G401.6 (cell line): Measurements from ENCODE around the gene GFOD1.
"Not testable (repeated sequence)": the region's sequence is repeated elsewhere in the genome, so short reads cannot be mapped to it uniquely, and the experiment has no call there.

Source experiments
- FAIRE-seq: peaks from 2 replicates; lab custom pipeline; 2012; peaks lifted over from hg19 to GRCh38; lab: Jason Lieb, UNC

GFOD1 gene

DNA sequence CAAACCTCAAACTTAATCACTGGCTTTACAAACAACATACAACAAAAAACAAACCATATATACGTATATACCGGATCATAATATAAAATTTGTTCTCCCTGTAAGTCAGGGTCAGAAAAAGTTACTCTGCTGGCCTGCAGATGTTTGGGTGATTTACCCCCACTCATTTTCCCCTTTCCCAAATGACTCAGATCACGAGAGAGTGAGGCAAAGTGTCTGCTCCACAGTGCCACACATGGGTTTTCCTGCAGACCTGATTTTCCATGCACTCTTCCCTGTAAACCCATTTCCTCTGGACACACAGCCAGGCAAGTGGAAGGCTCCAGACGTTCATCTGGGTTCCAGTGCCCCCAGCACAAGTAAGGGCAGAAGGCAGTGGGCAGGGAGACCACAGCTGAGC lies 23.5 kb downstream of the GFOD1 start:
- no peak for FAIRE-seq

DNA sequence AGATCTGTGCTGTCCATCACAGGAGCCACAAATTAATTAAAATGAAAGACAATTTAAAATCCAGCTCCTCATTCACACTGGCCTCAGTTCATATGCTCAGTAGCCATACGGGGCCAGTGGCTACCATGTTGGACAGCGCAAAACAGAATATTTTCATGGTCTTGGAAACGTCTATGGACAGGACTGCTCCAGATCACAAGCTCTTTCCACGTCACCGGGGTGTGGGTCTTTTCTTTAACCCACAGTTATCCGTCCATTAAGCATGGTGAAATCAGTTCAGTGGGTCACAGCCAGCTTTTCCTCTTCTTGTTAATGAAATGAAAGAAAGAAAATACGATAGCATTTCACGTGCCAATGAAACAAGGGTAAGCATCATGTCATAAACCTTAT lies 24.1 kb downstream of the GFOD1 start:
- no peak for FAIRE-seq

DNA sequence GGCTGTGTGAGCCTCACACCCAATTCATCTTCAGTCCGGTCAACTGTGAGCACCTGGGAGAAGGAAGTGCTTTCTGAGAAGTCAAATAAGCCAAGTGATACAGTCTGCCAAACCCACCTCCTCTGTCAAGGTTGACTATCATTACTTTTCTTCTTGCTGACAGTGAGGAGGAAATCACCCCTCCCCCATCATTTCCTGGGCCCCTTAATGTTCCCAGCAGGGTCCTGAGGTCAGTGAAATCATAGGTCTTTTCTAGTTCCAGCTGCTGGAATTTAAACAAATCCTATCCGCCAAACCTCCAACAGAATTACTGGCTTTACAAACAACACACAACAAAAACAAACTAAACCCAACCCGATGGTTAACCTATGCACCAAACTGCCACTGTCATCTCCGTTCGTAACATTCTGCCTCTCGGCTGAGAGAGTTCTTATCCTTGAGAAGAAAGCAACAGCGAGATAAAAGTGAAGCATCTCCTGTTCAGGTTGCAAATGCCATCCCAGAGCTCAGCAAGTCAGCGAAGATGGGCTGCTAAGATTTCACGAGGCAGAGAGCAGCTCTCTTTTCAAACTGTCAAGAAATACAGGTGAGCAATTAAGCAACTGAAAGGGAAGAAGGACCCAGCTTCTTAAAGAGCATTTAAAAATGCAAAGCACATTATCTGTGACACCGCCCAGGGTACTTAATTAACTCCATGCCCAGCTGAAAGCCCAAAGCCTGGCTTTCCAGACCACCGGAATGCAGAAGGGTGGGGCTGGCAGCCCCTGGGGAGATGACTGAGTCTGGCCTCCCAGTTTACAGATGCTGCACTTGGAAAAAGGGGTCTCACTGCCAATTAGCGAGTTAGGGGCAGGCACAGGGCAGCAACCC lies 24.7 kb downstream of the GFOD1 start:
- no peak for FAIRE-seq

DNA sequence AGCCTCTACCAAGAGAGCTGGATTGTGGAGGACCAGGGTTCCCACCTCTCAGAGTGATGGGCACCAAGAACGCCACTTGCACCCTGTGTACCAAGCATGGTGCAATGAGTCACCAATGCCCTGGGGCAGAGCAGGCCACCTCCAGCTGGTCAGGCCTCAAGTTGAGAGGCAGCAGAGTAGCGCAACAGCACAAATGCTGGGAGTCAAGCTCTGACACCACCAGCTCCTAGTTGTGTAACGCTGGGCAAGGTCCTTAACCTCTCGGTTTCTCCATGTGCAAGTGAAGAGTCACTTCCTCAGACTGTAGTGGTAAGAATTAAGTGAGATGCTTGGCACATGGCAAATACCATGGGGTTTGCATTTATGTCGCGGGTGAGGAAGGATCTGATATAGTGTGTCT lies 25.6 kb downstream of the GFOD1 start:
- no peak for FAIRE-seq

DNA sequence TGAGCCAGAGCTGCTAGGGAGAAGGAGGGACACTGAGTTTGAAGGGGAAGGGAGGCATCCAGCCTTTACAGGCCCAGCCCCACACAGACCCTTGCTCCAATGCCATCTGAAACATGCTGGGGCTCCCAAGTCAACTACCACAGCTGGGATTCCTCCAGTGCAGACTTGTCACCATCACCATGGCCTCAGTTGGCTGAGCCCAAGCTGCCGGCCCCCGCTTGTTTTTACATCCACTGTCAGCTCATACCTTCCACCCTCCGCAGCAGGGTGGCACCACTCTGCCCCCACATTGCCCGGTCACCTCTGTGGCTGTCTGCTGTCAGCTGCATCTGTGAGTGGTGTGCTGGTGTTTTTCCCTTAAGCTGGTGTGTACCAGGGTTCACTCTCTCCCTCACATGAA lies 26.1 kb downstream of the GFOD1 start:
- FAIRE-seq, result no peak

DNA sequence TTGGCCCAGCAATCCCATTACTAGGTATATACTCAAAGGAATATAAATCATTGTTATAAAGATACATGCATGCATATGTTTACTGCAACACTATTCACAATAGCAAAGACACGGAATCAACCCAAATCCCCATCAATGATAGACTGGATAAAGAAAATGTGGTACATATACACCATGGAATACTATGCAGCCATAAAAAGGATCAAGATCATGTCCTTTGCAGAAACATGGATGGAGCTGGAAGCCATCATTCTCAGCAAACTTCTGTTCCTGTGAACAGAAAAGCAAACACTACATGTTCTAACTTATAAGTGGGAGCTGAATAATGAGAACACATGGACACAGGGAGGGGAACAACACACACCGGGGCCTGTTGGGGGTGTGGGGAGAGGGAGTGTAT lies 27.1 kb downstream of the GFOD1 start:
- not testable (repeated sequence) for FAIRE-seq

DNA sequence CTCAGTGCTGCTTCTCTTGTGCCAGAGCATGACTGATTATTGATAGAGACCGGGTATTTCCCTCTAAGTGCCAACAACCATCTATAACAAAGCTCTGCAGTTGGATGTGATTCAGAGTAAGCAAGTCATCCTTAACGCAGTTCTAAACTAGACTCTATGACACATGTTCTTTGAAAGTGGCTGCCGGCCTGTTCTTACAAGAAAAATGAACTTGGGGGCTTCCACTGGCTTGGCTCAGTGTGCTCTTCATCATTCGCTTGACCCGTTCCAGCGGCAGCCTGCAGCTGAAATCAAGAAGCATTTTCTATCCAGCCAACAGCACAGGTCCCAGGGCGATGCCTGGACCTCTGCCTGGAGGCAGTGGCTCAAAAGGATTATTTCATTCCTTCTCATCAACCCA lies 29.8 kb downstream of the GFOD1 start:
- no peak for FAIRE-seq

DNA sequence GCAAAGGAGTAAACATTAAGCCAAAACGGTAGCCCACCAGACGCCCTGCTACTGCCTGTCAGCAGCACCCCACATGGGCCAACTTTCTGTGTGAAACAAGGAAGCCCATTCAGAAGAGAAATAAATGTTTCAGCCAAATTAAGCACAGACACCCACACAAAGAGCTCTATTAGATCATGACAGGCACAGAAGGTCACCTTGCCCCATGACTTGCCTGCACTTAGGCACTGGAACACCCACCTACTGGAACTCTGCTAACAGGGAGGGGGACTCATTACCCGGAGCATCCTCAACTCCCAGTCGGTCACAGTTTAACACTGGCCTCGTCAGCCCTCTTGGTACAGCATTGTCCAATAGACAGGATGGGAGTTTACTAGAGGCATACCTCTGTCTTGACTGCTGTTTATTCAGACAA lies 31.8 kb downstream of the GFOD1 start:
- no peak for FAIRE-seq

DNA sequence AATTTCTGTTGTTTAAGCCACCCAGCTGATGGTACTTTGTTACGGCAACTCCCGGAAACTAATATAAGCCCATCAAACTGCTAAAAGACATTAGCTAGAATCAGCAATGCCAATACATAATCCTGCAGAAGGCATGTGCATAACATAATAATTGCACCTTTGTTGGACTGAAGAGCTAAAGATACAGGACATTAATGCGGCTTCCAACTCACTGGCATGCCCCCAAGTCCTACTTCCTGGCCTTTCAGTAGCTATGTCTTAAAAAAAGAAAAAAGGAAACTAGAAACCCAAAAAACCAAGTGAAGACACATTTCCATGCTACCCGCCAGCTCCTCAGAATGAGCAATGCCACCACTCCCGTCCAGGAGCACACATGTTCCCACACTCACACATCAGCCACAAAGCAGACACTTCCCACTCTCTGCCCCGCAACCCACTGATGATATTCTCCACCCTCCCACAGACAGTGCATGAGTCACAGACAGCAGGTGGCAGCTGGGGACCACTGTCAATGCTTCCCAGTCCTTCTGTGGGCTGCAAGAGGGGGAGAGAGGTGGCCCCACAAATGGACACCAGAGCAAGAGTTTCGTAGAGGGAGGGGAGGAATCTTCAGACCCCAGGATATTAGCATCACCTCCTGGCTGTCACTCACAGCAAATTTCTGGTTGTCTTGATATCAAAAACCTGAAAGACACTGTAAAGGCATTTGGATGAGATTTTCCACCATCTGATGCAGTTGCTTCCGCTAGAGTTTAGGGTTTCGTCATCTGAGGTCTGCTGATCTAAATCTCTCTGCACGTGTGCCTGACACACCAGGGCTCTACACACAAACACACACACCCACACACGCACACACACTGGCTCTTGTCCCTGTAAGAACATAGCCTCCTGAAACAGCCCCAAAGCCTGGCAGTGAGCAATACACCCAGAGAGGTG lies 32.8 kb downstream of the GFOD1 start:
- no peak for FAIRE-seq

DNA sequence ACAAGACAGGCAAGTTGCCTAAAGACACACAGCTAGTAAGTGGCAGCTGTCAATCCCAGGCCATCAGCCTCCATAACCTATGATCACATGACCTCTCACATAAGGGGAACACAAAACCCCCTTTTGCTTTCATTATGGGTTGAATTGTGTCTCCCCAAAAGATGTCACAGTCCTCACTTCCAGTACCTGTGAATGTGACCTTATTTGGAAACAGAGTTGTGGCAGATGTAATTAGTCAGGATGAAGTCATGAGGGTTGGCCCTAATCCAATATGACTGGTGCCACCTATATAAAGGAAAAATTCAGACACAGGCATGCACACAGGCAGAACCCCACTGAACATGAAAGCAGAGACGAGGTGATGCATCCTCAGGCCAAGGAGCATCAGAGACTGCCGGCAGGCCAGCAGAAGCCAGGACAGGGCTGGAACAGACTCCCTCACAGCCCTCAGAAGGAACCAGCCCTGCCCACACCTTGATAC lies 33.6 kb downstream of the GFOD1 start:
- FAIRE-seq, result no peak

DNA sequence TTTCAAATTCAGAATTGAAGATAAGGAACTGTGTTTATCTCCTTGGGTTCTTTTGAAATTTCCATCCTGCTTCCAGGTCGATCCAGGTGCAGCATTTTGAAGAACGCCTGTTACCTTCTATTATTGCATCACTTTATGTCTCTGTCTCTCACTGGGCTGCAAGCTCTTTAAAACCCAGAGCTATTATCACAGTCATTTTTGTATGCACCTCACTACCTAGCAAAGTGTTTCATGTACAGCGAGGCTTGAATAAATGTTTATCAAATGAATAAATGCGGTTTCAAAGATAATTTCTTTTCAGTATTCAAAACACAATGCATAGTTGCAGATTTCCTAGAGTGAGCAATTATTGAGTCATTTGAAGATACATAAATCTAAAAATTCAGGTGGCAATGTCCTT lies 34.2 kb downstream of the GFOD1 start:
- no peak for FAIRE-seq

DNA sequence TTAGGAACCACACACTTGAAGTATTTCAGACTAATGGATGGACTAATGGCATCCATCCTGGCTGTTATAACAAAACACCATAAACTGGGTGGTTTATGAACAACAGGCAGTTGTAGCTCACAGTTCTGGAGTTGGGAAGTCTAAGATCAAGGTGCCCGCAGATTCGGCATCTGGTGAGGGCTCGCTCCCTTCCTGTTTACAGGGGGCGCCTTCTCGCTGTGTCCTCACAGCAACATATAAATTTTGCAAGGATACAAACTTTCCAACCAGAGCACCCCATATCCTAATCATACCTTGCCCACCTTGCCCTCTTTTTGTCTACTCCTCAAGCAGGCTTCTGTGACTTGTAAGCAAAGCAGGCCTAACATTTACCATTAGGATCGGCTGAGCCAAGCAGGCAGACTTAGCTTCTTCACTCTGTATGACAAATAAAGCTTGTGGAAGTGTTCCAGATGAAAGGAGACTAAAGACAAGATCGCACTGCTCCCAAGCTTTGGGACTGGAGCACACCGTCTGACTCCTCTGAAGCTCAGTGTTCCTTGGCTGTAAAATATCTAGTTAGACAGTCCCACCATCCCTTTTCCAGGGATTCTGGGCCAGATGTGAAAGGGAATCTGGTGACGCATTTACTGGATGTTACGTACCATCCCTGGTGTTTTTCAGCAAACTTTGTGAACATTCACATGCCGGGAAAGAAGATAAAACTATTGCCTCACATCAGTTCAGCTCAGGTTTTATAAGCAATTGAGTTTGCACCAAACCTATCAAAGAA lies 34.9 kb downstream of the GFOD1 start:
- no peak for FAIRE-seq

DNA sequence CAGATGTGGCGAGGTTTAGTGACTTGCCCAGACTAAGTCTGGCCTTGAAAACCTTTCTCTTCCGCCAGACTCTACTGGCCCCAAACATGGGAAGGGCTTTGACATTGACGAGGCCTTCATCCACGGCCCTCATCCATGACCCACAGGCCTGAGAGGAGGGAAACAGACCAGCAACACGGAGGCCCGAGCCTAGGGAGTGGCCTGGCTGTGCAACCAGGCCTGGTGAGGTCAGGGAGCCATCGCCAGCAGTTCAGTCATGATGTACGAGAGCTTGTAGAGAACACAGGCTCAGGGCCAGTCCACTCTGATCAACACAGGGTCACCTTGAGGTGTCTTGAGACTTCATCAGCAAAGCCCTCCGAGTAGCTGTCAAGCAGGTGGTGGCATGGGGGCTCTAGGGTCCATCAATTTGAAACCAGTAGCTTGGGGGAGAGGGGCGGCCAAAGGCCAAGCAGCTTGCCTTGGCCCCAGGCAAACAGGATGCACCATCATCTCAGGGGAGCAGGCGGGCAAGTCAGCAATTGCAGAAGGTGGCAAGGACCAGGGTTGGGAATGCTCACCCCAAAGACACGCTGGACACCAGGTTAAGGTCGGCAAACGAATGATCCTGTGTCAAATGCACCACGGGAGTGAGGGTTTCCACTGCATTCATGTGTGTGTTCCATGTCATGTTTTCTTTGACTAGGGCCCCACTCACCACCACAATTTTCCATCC lies 36.1 kb downstream of the GFOD1 start:
- FAIRE-seq, result no peak

DNA sequence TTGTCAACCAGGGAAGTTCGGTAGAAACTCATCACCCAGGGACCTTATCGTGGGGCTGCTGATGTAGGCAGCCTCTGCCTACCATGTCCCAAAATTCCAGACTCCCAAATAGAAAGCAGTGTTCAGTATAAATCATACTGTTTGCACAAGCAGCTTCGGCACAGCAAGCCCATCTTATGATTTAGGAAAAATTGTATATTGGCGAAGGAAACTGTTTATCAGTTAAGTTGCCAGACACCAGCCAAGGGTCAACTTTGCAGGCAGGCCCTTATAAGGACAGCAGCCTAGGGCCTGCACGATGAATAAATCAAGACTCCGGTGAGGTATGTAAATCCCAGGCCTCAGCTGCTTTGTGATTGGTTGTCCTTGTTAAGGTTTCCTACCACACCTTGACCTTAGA lies 36.8 kb downstream of the GFOD1 start:
- FAIRE-seq, result no peak

DNA sequence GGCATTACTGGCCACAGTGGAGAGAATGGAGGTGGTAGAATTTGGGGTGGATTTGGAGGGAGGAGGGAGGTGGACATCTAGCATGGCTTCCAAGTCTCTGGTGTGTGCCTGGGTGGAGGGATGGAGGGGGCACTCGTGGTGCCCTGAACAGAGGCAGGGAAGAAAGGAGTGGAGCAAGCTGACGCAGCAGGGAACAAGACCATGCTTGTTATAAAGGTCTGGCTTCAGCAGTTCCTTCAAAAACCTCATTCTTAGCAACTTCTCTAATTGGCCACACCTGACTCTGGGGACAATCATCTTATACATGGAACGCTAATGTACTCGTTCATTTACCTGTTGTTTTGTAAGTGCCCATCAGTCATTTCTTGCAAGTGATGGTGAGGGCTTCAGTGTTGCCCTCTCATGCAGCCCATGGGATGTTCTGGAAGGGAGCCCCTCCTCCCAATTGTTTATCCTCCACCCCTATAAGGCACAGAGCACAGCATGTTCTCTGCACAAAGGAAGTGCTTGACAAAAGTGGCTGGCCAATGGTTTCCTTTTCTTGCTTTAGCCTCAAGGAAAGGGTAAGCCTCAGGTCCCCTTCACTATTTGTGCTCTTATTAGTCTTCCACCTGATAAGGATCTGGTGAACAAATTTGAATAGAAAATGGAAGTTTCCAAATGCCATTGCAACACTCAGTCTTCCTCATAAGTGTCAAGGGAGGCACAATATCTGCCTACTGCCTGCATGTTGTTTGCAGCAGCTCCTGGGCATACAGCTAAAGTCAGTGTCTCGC lies 39.3 kb downstream of the GFOD1 start:
- FAIRE-seq, result no peak

DNA sequence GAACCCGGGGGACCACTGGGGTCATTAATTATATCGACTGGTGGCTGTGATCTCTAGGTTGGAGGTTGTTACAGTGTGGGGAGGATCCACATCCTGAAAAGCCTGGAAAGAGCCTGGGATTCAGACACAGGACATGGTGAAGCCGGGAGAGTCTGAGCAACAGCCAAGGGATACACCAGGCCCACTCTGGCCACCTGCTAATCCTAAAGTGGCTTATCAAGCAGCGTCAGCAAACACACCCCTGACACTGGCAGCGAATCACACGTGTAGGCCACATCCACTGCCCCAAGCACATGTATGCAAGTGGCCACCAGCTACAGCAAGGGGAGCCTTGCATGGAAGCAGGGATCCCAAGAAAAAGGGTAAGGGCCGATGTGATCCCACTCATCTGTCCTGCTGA lies 41.0 kb downstream of the GFOD1 start:
- FAIRE-seq, result no peak

DNA sequence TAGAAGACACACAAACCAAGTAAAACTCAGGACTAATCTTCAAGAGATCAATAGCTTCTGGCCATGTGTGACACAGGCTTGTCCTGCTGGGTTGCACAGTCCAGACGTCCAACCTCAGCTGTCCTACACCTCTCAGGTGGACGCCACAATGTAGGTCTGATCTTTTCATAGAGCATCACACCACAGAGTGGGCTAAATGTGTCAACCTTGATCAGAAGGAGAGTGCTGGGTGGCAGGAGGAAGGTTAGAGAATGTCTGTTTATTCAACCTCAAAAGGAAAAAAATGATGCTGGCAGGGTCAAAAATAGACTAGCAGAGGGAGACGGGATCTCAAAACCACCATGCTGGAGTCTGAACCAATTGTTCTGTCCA lies 41.7 kb downstream of the GFOD1 start:
- FAIRE-seq, result no peak

DNA sequence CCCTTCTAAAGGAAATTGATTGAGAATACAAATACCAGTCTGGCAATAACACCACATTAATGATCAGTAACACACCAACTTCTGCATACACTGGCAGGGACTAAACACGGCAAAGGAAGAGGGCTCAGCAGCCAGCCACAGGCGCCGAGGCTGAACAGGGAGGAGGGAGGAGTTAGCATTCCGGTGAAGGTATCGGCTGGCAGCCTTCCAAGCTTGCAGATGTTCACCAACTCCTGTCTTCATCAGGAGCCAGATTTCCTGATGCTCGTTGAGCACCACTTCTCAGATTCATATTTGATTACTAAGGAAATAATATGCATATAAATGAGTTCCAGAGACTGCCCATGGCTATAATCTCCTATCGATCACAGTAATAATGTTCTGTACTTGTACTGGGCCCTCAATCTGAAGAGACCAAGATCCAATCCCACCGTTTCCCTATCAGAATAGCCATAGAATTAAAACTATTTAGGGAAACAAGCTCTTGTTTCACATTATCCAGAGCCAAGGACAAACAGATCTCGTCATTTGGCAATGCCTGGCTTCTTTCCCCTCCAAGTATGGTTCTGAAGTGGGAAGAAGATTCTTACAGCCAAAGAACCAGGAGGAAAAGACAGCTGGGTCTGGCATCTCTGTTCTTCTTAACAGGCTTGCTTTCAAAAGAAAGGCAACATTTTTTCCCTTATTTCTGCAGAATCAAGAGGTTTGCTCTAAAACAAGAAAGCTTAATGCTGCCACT lies 42.2 kb downstream of the GFOD1 start:
- no peak for FAIRE-seq

DNA sequence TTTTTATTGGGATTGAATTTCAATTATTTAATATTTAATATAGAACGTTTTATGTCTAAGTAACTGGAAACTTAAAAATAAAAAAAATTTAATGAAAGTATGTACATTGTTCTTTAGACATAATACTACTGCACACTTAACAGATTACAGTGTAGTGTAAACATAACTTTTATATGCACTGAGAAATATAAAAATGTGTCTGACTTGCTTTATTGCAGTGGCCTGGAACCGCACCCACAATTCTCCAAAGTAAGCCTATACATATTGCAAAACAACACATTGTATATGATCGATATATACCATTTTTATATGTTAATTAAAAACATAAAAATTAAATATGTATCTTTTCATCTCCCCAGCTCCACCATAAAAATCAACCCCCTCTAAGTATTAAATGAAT lies 42.8 kb downstream of the GFOD1 start:
- no peak for FAIRE-seq

DNA sequence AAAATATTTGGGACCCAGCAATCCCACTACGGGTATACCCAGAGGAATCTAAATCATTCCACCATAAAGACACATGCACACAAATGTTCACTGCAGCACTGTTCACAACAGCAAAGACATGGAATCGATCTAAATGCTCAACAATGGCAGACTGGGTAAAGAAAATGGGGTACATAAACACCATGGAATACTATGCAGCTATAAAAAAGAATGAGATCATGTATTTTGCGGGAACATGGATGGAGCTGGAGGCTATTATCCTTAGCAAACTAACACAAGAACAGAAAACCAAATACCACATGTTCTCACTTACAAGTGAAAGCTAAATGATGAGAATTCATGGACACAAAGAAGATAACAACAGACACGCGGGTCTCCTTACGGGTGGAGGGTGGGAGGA lies 43.4 kb downstream of the GFOD1 start:
- FAIRE-seq, result not testable (repeated sequence)
